Measurements from ENCODE around the gene TMEM238. TPM values are rescaled to one million over a fixed set of nuclear protein-coding genes. Genes with fewer than 3 reads are reported as not detected.

The TMEM238 gene
- total and polyA plus RNA-seq, 2 donors from 2014 or later, result 8.1 to 24.3 TPM

- no peak for DNase-seq
- H3K9me3 ChIP-seq (ENCODE audit: control insufficient read depth in 2 of 3, insufficient read depth in 1 of 3, low read length in 3 of 3), result no peaks in the 10 kb centered on the region
- H3K27me3 ChIP-seq (ENCODE audit: control insufficient read depth, insufficient read depth, low read length), result no peaks in the 10 kb centered on the region
- intact Hi-C loops (cut with DNase I), result no loop called here
- H3K9ac ChIP-seq (ENCODE audit: low read length in 3 of 3), result no peak overlapping the region
- no peak overlapping the region for H3K27ac ChIP-seq (ENCODE audit: low read depth in 2 of 2, low read length in 2 of 2)
- TF ChIP-seq, protein P1, sequence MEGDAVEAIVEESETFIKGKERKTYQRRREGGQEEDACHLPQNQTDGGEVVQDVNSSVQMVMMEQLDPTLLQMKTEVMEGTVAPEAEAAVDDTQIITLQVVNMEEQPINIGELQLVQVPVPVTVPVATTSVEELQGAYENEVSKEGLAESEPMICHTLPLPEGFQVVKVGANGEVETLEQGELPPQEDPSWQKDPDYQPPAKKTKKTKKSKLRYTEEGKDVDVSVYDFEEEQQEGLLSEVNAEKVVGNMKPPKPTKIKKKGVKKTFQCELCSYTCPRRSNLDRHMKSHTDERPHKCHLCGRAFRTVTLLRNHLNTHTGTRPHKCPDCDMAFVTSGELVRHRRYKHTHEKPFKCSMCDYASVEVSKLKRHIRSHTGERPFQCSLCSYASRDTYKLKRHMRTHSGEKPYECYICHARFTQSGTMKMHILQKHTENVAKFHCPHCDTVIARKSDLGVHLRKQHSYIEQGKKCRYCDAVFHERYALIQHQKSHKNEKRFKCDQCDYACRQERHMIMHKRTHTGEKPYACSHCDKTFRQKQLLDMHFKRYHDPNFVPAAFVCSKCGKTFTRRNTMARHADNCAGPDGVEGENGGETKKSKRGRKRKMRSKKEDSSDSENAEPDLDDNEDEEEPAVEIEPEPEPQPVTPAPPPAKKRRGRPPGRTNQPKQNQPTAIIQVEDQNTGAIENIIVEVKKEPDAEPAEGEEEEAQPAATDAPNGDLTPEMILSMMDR (IDR thresholded peaks at IDR 0.05; ENCODE audit: borderline replicate concordance, extremely low read depth, insufficient read depth), result no peak
- no peak overlapping the region for H3K4me3 ChIP-seq (ENCODE audit: low read length in 3 of 3)
- peaks cover 2 to 26% (median 10%) of the 10 kb centered on the region in 3 donors for H3K36me3 ChIP-seq (ENCODE audit: control insufficient read depth in 2 of 3, insufficient read depth in 3 of 3, low read length in 3 of 3)
- peaks cover 0 to 28% (median 15%) of the 10 kb centered on the region in 3 donors for H3K4me1 ChIP-seq (ENCODE audit: control insufficient read depth in 2 of 3, insufficient read depth in 2 of 3, low read depth in 1 of 3, low read length in 3 of 3)
- no peak for FAIRE-seq
Measured at GRCh38 chr19:55391702-55392615, 7.9 kb upstream of the TMEM238 start.

GRCh38 chr19:55391191-55391670 lies 7.1 kb upstream of the TMEM238 start:
- no peaks in the 10 kb centered on the region for H3K27me3 ChIP-seq (ENCODE audit: control insufficient read depth, insufficient read depth, low read length)
- H3K9me3 ChIP-seq (ENCODE audit: control insufficient read depth in 2 of 3, insufficient read depth in 1 of 3, low read length in 3 of 3), result no peaks in the 10 kb centered on the region
- H3K4me1 ChIP-seq (ENCODE audit: control insufficient read depth in 2 of 3, insufficient read depth in 2 of 3, low read depth in 1 of 3, low read length in 3 of 3), result peaks cover 0 to 34% (median 21%) of the 10 kb centered on the region in 3 donors
- no peak overlapping the region for H3K27ac ChIP-seq (ENCODE audit: low read depth in 2 of 2, low read length in 2 of 2)
- TF ChIP-seq, protein P1 (IDR thresholded peaks at IDR 0.05; ENCODE audit: borderline replicate concordance, extremely low read depth, insufficient read depth), result no peak
- intact Hi-C loops (cut with DNase I), result no loop called here
- H3K36me3 ChIP-seq (ENCODE audit: control insufficient read depth in 2 of 3, insufficient read depth in 3 of 3, low read length in 3 of 3), result peaks cover 2 to 27% (median 10%) of the 10 kb centered on the region in 3 donors
- no peak for DNase-seq
- H3K9ac ChIP-seq (ENCODE audit: low read length in 3 of 3), result no peak overlapping the region
- no peak overlapping the region for H3K4me3 ChIP-seq (ENCODE audit: low read length in 3 of 3)
- FAIRE-seq, result no peak

GRCh38 chr19:55390461-55390880 lies 6.4 kb upstream of the TMEM238 start:
- Histone ChIP-seq H3K4me1 (ENCODE audit: control insufficient read depth in 2 of 3, insufficient read depth in 2 of 3, low read depth in 1 of 3, low read length in 3 of 3) (peaks cover 0 to 35% (median 21%) of the 10 kb centered on the region in 3 donors), H3K4me3 (ENCODE audit: low read length in 3 of 3) (no peak overlapping the region), H3K36me3 (ENCODE audit: control insufficient read depth in 2 of 3, insufficient read depth in 3 of 3, low read length in 3 of 3) (peaks cover 2 to 27% (median 10%) of the 10 kb centered on the region in 3 donors), H3K27ac (ENCODE audit: low read depth in 2 of 2, low read length in 2 of 2) (no peak overlapping the region), H3K27me3 (ENCODE audit: control insufficient read depth, insufficient read depth, low read length) (no peaks in the 10 kb centered on the region), H3K9ac (ENCODE audit: low read length in 3 of 3) (no peak overlapping the region), H3K9me3 (ENCODE audit: control insufficient read depth in 2 of 3, insufficient read depth in 1 of 3, low read length in 3 of 3) (no peaks in the 10 kb centered on the region)
- no peak for DNase-seq
- FAIRE-seq, result no peak
- TF ChIP-seq, protein P1 (IDR thresholded peaks at IDR 0.05; ENCODE audit: borderline replicate concordance, extremely low read depth, insufficient read depth), result no peak
- intact Hi-C loops (cut with DNase I), result no loop called here

Measured in kidney (tissue), 14 donors.